Spleen (tissue), 11 donors: ENCODE measurements around the gene ADAMTS17. TPM values are rescaled to one million over a fixed set of nuclear protein-coding genes. Genes with fewer than 3 reads are reported as not detected.

ENCODE experiments used
- DNase-seq: peaks from one replicate; pipeline ENCODE4 v3.0.0-alpha.2; 2020
- H3K27ac ChIP-seq, 8 donors: fragments of 200-600 bp; sonication (generic) in 7 of 8; 1 replicate in 4 of 8; 2 replicates in 4 of 8; pipeline versions ENCODE4 v1.5.0 to v1.8.0; 2016 to 2021; ENCODE audit warnings: inconsistent platforms in 4 of 8, mild to moderate bottlenecking in 4 of 8, moderate library complexity in 1 of 8
- H3K27me3 ChIP-seq, 7 donors: fragments of 200-600 bp; sonication (generic) in 6 of 7; replicated peaks in 1 of 7; 1 replicate in 4 of 7; 2 replicates in 3 of 7; pipeline versions ENCODE4 v1.5.0 to v1.8.0; 2016 to 2021; ENCODE audit warnings: inconsistent platforms in 3 of 7, mild to moderate bottlenecking in 1 of 7
- H3K36me3 ChIP-seq, 6 donors: fragments of 200-600 bp; sonication (generic) in 5 of 6; 1 replicate in 4 of 6; 2 replicates in 2 of 6; pipeline versions ENCODE4 v1.5.0 to v1.8.0; 2016 to 2021; ENCODE audit warnings: inconsistent platforms in 2 of 6
- H3K4me1 ChIP-seq, 6 donors: fragments of 200-600 bp; sonication (generic) in 5 of 6; 1 replicate in 3 of 6; 2 replicates in 3 of 6; pipeline versions ENCODE4 v1.5.0 to v1.8.0; 2016 to 2021; ENCODE audit warnings: inconsistent platforms in 3 of 6
- H3K4me3 ChIP-seq, 8 donors: fragments of 200-600 bp; sonication (generic) in 7 of 8; 1 replicate in 4 of 8; 2 replicates in 4 of 8; pipeline versions ENCODE4 v1.5.0 to v1.8.0; 2016 to 2021; ENCODE audit warnings: inconsistent platforms in 4 of 8, mild to moderate bottlenecking in 4 of 8, moderate library complexity in 2 of 8
- H3K9me3 ChIP-seq, 8 donors: fragments of 200-600 bp; sonication (generic) in 7 of 8; 1 replicate in 4 of 8; 2 replicates in 4 of 8; pipeline versions ENCODE4 v1.5.0 to v1.8.0; 2016 to 2021; ENCODE audit warnings: inconsistent platforms in 4 of 8
- POLR2A ChIP-seq, 3 donors: fragments of 450-650 bp; IDR thresholded peaks; one replicate each; pipeline ENCODE4 v1.5.1; 2017; ENCODE audit warnings: antibody characterized with exemption in 3 of 3, mild to moderate bottlenecking in 1 of 3
- POLR2AphosphoS5 ChIP-seq, 3 donors: sonication (generic); formaldehyde crosslinking; IDR thresholded peaks; one replicate each; pipeline ENCODE4 v1.5.1; 2017; ENCODE audit warnings: antibody characterized with exemption in 3 of 3
- WGBS, 5 donors: extraction: QIAGEN DNeasy Blood & Tissue Kit in 3 of 5; methylation state at CpG; one replicate each; pipeline versions ENCODE4 v1.1.5 to v1.1.7; 2013 to 2018; 5-methylcytosine and 5-hydroxymethylcytosine counted together
- intact Hi-C: fragments of 100-400 bp; cut with DNase I; formaldehyde crosslinking; loops from one replicate; pipeline ENCODE4 v1.15.0; 2023; ENCODE audit warnings: low total_unique reads
- polyA plus RNA-seq, 3 donors: library from polyadenylated mRNA; stranded (reverse); fragments of 200-250 nt; gene quantifications; one replicate each; pipeline ENCODE4 v1.2.1, GENCODE V29; 2013
- total RNA-seq, 7 donors: library from RNA; depleted of rRNA in 3 of 7; stranded (reverse); fragments of >200 nt in 3 of 7; fragmentation: NEBNext Ultra II Directional in 4 of 7; extraction: Animal tissue kit (Norgen Biotek cat#: 25700) in 4 of 7; gene quantifications; one replicate each; pipeline versions ENCODE4 v1.1.0 to v1.2.1, GENCODE V29; 2016 to 2021
- TF ChIP-seq, protein P1 (sequence below), 11 experiments: fragments of 200-600 bp in 7 of 11; fragments of 450-650 bp in 4 of 11; sonication (generic) in 4 of 11; IDR thresholded peaks in 8 of 11; conservative IDR thresholded peaks in 3 of 11; 1 replicate in 7 of 11; 2 replicates in 4 of 11; pipeline versions ENCODE4 v1.4.0 to v1.8.0; 2016 to 2021; ENCODE audit warnings: antibody characterized with exemption in 11 of 11, inconsistent platforms in 4 of 11, mild to moderate bottlenecking in 1 of 11
- donor health status: healthy with polysubstance abuse.
- donor health status: DM: no; HTN: no; CAD: no; lungs with moderate emphysema.
- donor health status: DM: no; HTN: no; CAD: no.
- donor health status: Bipolar disorder and iron deficiency.
- donor health status: healthy.
- donor health status: DM: no; HTN: no; CAD: no.
- donor health status: DM: yes; HTN: yes; CAD: no.

ADAMTS17 gene
- total and polyA plus RNA-seq, 10 donors: 0.21 to 13.2 (median 5.8) TPM

DNA sequence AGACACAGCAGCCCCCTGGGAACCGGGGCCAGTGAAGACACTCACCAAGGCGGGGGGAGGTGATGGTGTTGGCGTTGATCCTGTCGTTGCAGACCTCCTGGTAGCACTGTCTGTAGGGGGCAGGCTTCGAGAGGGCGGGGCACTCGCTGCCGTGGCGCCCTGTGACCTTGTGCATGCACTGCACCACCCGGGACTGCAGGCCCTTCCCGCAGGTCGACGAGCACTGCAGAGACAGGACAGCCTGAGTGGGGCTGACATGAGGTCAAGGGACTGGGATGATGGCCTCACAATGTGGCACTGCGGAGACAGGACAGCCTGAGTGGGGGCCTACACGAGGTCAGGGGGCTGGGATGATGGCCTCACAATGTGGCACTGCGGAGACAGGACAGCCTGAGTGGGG, 365.8 kb downstream of the ADAMTS17 start:
- H3K9me3 ChIP-seq: no peaks in the 10 kb centered on the region

DNA sequence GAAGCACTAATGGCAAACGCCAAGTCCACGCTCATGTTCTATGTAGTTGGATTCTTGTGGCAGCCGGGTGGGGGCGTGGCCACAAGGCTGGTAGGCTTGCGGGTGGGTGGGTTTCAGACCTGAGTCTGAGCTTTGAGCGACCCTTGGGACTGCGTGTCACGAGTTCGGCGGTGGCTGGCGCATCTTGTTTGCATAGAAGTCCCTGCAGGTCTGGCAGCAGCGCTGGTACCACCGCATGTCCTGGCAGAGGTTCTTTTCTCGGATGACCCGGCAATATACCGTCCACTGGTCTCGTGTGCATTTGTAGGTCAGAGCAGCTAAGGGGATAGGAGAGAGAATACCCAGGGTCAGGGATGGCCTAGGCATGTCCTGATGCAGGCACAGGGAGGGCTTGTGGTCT, 367.5 kb downstream of the ADAMTS17 start:
- H3K36me3 ChIP-seq: no peaks in the 10 kb centered on the region
- peaks cover 0 to 5% (median 0%) of the 10 kb centered on the region in 7 donors for H3K27me3 ChIP-seq
- peak; percentile 59 for DNase-seq
- H3K4me1 ChIP-seq: no peaks in the 10 kb centered on the region
- intact Hi-C loops: no loop called here
- WGBS, 5 donors: 89 to 94% (median 93%) methylated on average over 17 of the region's 17 CpGs
- H3K27ac ChIP-seq: no peak overlapping the region
- H3K4me3 ChIP-seq: no peak overlapping the region
- H3K9me3 ChIP-seq: no peaks in the 10 kb centered on the region
- TF ChIP-seq POLR2AphosphoS5 (IDR thresholded peaks at IDR 0.05): no peak
- TF ChIP-seq, protein P1, sequence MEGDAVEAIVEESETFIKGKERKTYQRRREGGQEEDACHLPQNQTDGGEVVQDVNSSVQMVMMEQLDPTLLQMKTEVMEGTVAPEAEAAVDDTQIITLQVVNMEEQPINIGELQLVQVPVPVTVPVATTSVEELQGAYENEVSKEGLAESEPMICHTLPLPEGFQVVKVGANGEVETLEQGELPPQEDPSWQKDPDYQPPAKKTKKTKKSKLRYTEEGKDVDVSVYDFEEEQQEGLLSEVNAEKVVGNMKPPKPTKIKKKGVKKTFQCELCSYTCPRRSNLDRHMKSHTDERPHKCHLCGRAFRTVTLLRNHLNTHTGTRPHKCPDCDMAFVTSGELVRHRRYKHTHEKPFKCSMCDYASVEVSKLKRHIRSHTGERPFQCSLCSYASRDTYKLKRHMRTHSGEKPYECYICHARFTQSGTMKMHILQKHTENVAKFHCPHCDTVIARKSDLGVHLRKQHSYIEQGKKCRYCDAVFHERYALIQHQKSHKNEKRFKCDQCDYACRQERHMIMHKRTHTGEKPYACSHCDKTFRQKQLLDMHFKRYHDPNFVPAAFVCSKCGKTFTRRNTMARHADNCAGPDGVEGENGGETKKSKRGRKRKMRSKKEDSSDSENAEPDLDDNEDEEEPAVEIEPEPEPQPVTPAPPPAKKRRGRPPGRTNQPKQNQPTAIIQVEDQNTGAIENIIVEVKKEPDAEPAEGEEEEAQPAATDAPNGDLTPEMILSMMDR (IDR thresholded peaks at IDR 0.05 in 8 of 11, conservative IDR thresholded peaks at IDR 0.05 in 3 of 11): no peak
- TF ChIP-seq POLR2A (IDR thresholded peaks at IDR 0.05): no peak

More for the DNA sequence above, 365.8 kb downstream of the ADAMTS17 start:
- DNase-seq: peak; percentile 70
- TF ChIP-seq POLR2AphosphoS5 (IDR thresholded peaks at IDR 0.05): no peak
- TF ChIP-seq POLR2A (IDR thresholded peaks at IDR 0.05): no peak
- TF ChIP-seq, protein P1 (IDR thresholded peaks at IDR 0.05 in 8 of 11, conservative IDR thresholded peaks at IDR 0.05 in 3 of 11): no peak
- no peaks in the 10 kb centered on the region for H3K4me1 ChIP-seq
- H3K27me3 ChIP-seq: peaks cover 0 to 5% (median 0%) of the 10 kb centered on the region in 7 donors
- H3K4me3 ChIP-seq: no peak overlapping the region
- intact Hi-C loops: no loop called here
- 73 to 78% (median 77%) methylated on average over 12 to 16 of the region's 16 CpGs for WGBS, 5 donors
- no peaks in the 10 kb centered on the region for H3K36me3 ChIP-seq
- H3K27ac ChIP-seq: no peak overlapping the region

DNA sequence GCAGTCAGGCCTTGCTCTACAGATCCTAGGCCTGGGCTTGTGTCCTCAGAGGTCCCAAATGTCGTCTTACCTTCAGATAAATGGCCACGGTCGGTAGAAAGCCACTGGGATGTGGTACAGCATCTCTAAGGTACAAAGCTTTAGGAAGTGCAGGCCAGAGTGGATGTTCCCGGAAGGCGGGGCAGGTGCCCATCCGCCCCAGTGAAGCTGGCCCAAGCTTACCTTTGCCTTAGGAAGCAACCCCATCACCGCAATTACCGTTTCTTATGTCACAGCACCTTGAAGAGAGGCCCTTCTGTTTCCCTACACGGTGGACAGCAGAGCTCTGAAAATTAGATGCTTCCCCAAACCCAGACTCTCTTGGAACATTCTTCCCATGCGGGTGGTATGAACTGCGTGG, 368.4 kb downstream of the ADAMTS17 start:
- H3K4me1 ChIP-seq: no peaks in the 10 kb centered on the region
- DNase-seq: peak; percentile 21
- no peak overlapping the region for H3K27ac ChIP-seq
- TF ChIP-seq POLR2AphosphoS5 (IDR thresholded peaks at IDR 0.05) (no peak), POLR2A (IDR thresholded peaks at IDR 0.05) (no peak)
- TF ChIP-seq, protein P1 (IDR thresholded peaks at IDR 0.05 in 8 of 11, conservative IDR thresholded peaks at IDR 0.05 in 3 of 11): no peak
- intact Hi-C loops: no loop called here
- H3K4me3 ChIP-seq: no peak overlapping the region
- 88 to 95% (median 93%) methylated on average over 10 to 11 of the region's 11 CpGs for WGBS, 5 donors
- no peaks in the 10 kb centered on the region for H3K9me3 ChIP-seq
- peaks cover 0 to 5% (median 0%) of the 10 kb centered on the region in 7 donors for H3K27me3 ChIP-seq
- no peaks in the 10 kb centered on the region for H3K36me3 ChIP-seq

DNA sequence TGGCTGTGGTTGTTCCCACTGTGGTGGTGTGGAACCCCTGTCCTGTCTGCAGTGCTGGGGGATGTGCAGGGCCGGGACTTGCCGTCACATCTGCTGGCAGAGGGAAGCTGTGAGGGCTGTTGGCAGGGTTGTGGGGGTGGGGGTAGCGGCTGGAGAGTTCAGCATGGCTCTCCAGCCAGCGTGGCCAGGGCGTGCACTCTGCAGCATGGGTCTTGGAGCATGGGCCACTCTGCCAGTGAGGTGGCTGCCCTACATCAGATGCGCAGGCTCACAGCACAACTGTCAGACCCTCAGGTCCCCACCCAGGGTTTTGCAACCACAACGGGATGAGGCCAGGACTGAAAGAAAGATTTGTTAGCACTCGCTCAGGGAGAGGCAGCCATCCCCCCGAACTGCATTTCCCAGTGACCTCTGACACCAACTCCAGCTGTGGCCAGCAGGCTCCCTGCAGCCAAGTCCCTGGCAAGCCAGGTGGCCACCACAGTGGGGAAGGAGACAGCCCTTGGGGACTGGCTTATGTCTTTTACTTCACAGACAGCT, 370.8 kb downstream of the ADAMTS17 start:
- Histone ChIP-seq H3K4me3 (no peak overlapping the region), H3K27ac (no peak overlapping the region), H3K9me3 (no peaks in the 10 kb centered on the region), H3K4me1 (no peaks in the 10 kb centered on the region), H3K27me3 (no peaks in the 10 kb centered on the region), H3K36me3 (no peaks in the 10 kb centered on the region)
- TF ChIP-seq POLR2A (IDR thresholded peaks at IDR 0.05) (no peak), POLR2AphosphoS5 (IDR thresholded peaks at IDR 0.05) (no peak)
- TF ChIP-seq, protein P1 (IDR thresholded peaks at IDR 0.05 in 8 of 11, conservative IDR thresholded peaks at IDR 0.05 in 3 of 11): no peak
- peak; percentile 61 for DNase-seq
- WGBS, 5 donors: 63 to 76% (median 72%) methylated on average over 2 to 9 of the region's 9 CpGs
- intact Hi-C loops: no loop called here
